HEK293 (cell line): Measurements from ENCODE around the gene CORO7.

Experiments
- CTCF ChIA-PET: fragments of 350-600 bp; formaldehyde crosslinking; extraction: SDS; loops from one replicate; lab custom pipeline; 2021; ENCODE audit warnings: antibody characterized with exemption; lab: Yijun Ruan, JAX
- POLR2A ChIA-PET: fragments of 300-600 bp; formaldehyde crosslinking; extraction: SDS; loops from one replicate; lab custom pipeline; 2020; ENCODE audit warnings: antibody characterized with exemption, inconsistent platforms; lab: Yijun Ruan, JAX
- H3K27ac ChIP-seq: fragments of 200-500 bp; sonication (Bioruptor generic); 2 replicates; pipeline ENCODE4 v1.5.1; 2014; ENCODE audit warnings: low read depth, low read length, control low read depth, inconsistent platforms; ENCODE audit errors: extremely low read depth
- H3K36me3 ChIP-seq, 2 experiments: fragments of 200-500 bp in 1 of 2; sonication (Bioruptor generic) in 1 of 2; 1 replicate in 1 of 2; 2 replicates in 1 of 2; pipeline ENCODE4 v1.5.1; 2014 to 2017; ENCODE audit warnings: inconsistent platforms in 2 of 2, low read length in 2 of 2; ENCODE audit not compliant: control insufficient read depth in 2 of 2, insufficient read depth in 1 of 2
- H3K4me1 ChIP-seq: fragments of 200-500 bp; sonication (Bioruptor generic); 2 replicates; pipeline ENCODE4 v1.5.1; 2014; ENCODE audit warnings: mild to moderate bottlenecking, low read length, inconsistent platforms; ENCODE audit not compliant: control insufficient read depth, insufficient read depth
- H3K4me3 ChIP-seq: 2 replicates; pipeline ENCODE4 v1.5.1; 2011; ENCODE audit warnings: low read depth, mild to moderate bottlenecking, control low read depth, low read length, moderate library complexity
- H3K9me3 ChIP-seq: fragments of 200-500 bp; sonication (Bioruptor generic); 2 replicates; pipeline ENCODE4 v1.5.1; 2014; ENCODE audit warnings: low read depth, low read length, inconsistent platforms; ENCODE audit not compliant: control insufficient read depth, insufficient read depth
- KLF16 ChIP-seq: fragments of 450-650 bp; formaldehyde crosslinking; IDR thresholded peaks from 2 replicates; pipeline ENCODE4 v1.5.1; 2017; ENCODE audit warnings: missing biosample characterization, missing genetic modification characterization
- KLF7 ChIP-seq: fragments of 450-650 bp; formaldehyde crosslinking; IDR thresholded peaks from 2 replicates; pipeline ENCODE4 v1.5.1; 2016; ENCODE audit warnings: missing biosample characterization, missing genetic modification characterization, borderline replicate concordance
- MYNN ChIP-seq: fragments of 450-650 bp; formaldehyde crosslinking; IDR thresholded peaks from 2 replicates; pipeline ENCODE4 v1.5.1; 2016; ENCODE audit warnings: missing biosample characterization, missing genetic modification characterization, borderline replicate concordance
- SP3 ChIP-seq: fragments of 450-650 bp; formaldehyde crosslinking; IDR thresholded peaks from 2 replicates; pipeline ENCODE4 v1.5.1; 2016; ENCODE audit warnings: missing biosample characterization, missing genetic modification characterization
- ZBTB1 ChIP-seq: fragments of 450-650 bp; formaldehyde crosslinking; IDR thresholded peaks from 2 replicates; pipeline ENCODE4 v1.5.1; 2016; ENCODE audit warnings: missing biosample characterization, missing genetic modification characterization
- ZFHX2 ChIP-seq: fragments of 450-650 bp; formaldehyde crosslinking; conservative IDR thresholded peaks from 2 replicates; pipeline ENCODE4 v1.5.1; 2016; ENCODE audit warnings: missing biosample characterization, missing genetic modification characterization
- ZIC2 ChIP-seq: fragments of 450-650 bp; formaldehyde crosslinking; IDR thresholded peaks from 2 replicates; pipeline ENCODE4 v1.5.1; 2016; ENCODE audit warnings: missing biosample characterization, missing genetic modification characterization
- ZNF138 ChIP-seq: fragments of 450-650 bp; formaldehyde crosslinking; IDR thresholded peaks from 2 replicates; pipeline ENCODE4 v1.5.1; 2016; ENCODE audit warnings: missing biosample characterization, missing genetic modification characterization, borderline replicate concordance
- ZNF169 ChIP-seq: fragments of 450-650 bp; formaldehyde crosslinking; IDR thresholded peaks from 2 replicates; pipeline ENCODE4 v1.5.1; 2016; ENCODE audit warnings: missing biosample characterization, missing genetic modification characterization
- ZNF184 ChIP-seq: fragments of 450-650 bp; IDR thresholded peaks from 2 replicates; pipeline ENCODE4 v1.5.1; 2018; ENCODE audit warnings: missing biosample characterization, mild to moderate bottlenecking, missing genetic modification characterization
- ZNF19 ChIP-seq: fragments of 450-650 bp; formaldehyde crosslinking; IDR thresholded peaks from 2 replicates; pipeline ENCODE4; 2016; ENCODE audit warnings: missing biosample characterization, missing genetic modification characterization, low read depth
- ZNF239 ChIP-seq: fragments of 450-650 bp; formaldehyde crosslinking; IDR thresholded peaks from 2 replicates; pipeline ENCODE4 v1.5.1; 2016; ENCODE audit warnings: missing biosample characterization, missing genetic modification characterization
- ZNF555 ChIP-seq: fragments of 450-650 bp; formaldehyde crosslinking; conservative IDR thresholded peaks from 2 replicates; pipeline ENCODE4 v1.5.1; 2017; ENCODE audit warnings: missing biosample characterization, mild to moderate bottlenecking, missing genetic modification characterization, inconsistent platforms
- ZNF561 ChIP-seq: fragments of 450-650 bp; IDR thresholded peaks from 2 replicates; pipeline ENCODE4 v1.5.1; 2018; ENCODE audit warnings: missing biosample characterization, missing genetic modification characterization, borderline replicate concordance
- ZNF585B ChIP-seq: fragments of 450-650 bp; formaldehyde crosslinking; IDR thresholded peaks from 2 replicates; pipeline ENCODE4 v1.5.1; 2016; ENCODE audit warnings: missing biosample characterization, missing genetic modification characterization
- ZNF610 ChIP-seq: fragments of 450-650 bp; formaldehyde crosslinking; IDR thresholded peaks from 2 replicates; pipeline ENCODE4 v1.5.1; 2016; ENCODE audit warnings: missing biosample characterization, missing genetic modification characterization, borderline replicate concordance
- ZNF624 ChIP-seq: fragments of 450-650 bp; formaldehyde crosslinking; IDR thresholded peaks from 2 replicates; pipeline ENCODE4 v1.5.1; 2017; ENCODE audit warnings: missing biosample characterization, missing genetic modification characterization
- ZNF654 ChIP-seq: fragments of 450-650 bp; formaldehyde crosslinking; IDR thresholded peaks from 2 replicates; pipeline ENCODE4 v1.5.1; 2016; ENCODE audit warnings: low read depth, missing biosample characterization, missing genetic modification characterization
- ZNF658 ChIP-seq: fragments of 450-650 bp; formaldehyde crosslinking; IDR thresholded peaks from 2 replicates; pipeline ENCODE4; 2016; ENCODE audit warnings: missing biosample characterization, missing genetic modification characterization
- ZNF747 ChIP-seq: fragments of 450-650 bp; formaldehyde crosslinking; IDR thresholded peaks from 2 replicates; pipeline ENCODE4 v1.5.1; 2016; ENCODE audit warnings: missing biosample characterization, missing genetic modification characterization
- ZNF76 ChIP-seq: fragments of 450-650 bp; formaldehyde crosslinking; IDR thresholded peaks from 2 replicates; pipeline ENCODE4; 2016; ENCODE audit warnings: low read depth, missing biosample characterization, missing genetic modification characterization, borderline replicate concordance
- ZNF785 ChIP-seq: fragments of 450-650 bp; formaldehyde crosslinking; IDR thresholded peaks from 2 replicates; pipeline ENCODE4 v1.5.1; 2016; ENCODE audit warnings: missing biosample characterization, missing genetic modification characterization
- ZNF830 ChIP-seq: fragments of 450-650 bp; IDR thresholded peaks from 2 replicates; pipeline ENCODE4 v1.5.0; 2018; ENCODE audit warnings: missing biosample characterization, missing genetic modification characterization, low read depth, mild to moderate bottlenecking, moderate library complexity
- ZSCAN16 ChIP-seq: fragments of 450-650 bp; formaldehyde crosslinking; IDR thresholded peaks from 2 replicates; pipeline ENCODE4 v1.5.1; 2016; ENCODE audit warnings: missing biosample characterization, missing genetic modification characterization
- TF ChIP-seq, protein P1 (sequence below): fragments of 450-650 bp; formaldehyde crosslinking; optimal IDR thresholded peaks from 2 replicates; pipeline ENCODE3; 2016; ENCODE audit warnings: missing biosample characterization, mild to moderate bottlenecking, missing genetic modification characterization
- TF ChIP-seq, protein P2 (sequence below): fragments of 450-650 bp; formaldehyde crosslinking; IDR thresholded peaks from 2 replicates; pipeline ENCODE4 v1.5.1; 2017; ENCODE audit warnings: missing biosample characterization, missing genetic modification characterization
- TF ChIP-seq, protein P3 (sequence below): fragments of 450-650 bp; formaldehyde crosslinking; IDR thresholded peaks from 2 replicates; pipeline ENCODE4 v1.5.1; 2017; ENCODE audit warnings: missing biosample characterization, missing genetic modification characterization
- TF ChIP-seq, protein P4 (sequence below): fragments of 450-650 bp; formaldehyde crosslinking; IDR thresholded peaks from 2 replicates; pipeline ENCODE4 v1.5.1; 2016; ENCODE audit warnings: missing biosample characterization, missing genetic modification characterization
- TF ChIP-seq, protein P5 (sequence below): fragments of 450-650 bp; formaldehyde crosslinking; IDR thresholded peaks from 2 replicates; pipeline ENCODE4 v1.5.1; 2016; ENCODE audit warnings: missing biosample characterization, missing genetic modification characterization

The CORO7 gene

DNA sequence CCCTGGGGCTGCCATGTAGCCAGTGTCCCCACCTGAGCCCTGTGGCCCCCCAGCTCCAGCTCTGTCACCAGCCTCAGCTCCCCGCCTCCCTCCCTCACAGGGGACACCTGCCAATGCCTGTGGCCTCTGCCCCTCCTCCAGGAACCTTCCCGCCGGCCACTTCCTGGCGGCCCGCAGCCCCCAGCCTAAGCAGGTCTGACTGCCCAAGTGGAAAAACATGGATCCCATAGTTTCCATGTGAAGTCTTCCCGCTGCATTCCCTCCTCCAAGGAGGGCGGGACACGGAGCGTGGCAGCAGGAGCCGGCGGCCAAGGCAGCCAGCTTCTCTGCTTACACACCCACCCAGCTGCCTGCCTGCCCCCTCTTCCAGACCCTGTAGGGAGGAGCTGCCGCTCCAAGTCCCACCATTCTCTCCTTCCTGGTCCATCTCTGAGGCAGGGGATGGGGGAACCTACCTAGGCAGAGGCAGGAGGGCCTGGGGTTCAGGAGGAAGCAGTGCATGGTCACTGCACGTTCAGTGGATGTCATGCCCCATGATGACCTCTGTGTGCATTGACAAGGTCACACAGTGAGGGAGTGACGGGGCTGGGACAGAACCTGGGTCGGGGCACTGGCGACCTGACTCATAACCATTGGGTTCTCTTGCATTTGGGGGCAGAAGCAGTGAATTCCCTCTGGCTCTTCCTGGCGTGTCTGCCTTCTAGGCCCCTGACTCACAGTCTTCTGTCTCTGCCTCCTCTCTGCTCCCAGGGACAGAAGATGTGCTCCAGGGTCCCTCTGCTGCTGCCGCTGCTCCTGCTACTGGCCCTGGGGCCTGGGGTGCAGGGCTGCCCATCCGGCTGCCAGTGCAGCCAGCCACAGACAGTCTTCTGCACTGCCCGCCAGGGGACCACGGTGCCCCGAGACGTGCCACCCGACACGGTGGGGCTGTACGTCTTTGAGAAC lies 36.0 kb downstream of the CORO7 start:
- H3K9me3 ChIP-seq: no peaks in the 10 kb centered on the region
- TF ChIP-seq ZNF138 (tag by site-specific recombination) (no peak), ZFHX2 (tag by site-specific recombination) (0 out of 2 replicates have a peak, but pooled peaks have one; percentile 11), ZNF184 (tag by site-specific recombination) (no peak), ZSCAN16 (tag by site-specific recombination) (no peak), MYNN (tag by site-specific recombination) (no peak), ZNF239 (no peak), ZNF585B (tag by site-specific recombination) (no peak), ZNF654 (tag by site-specific recombination) (no peak), ZIC2 (tag by site-specific recombination) (no peak), ZNF658 (tag by site-specific recombination) (no peak), ZNF561 (tag by site-specific recombination) (no peak), SP3 (tag by site-specific recombination) (no peak), KLF7 (tag by site-specific recombination) (no peak), ZNF555 (no peak), ZBTB1 (no peak), ZNF610 (tag by site-specific recombination) (no peak), ZNF76 (tag by site-specific recombination) (no peak), ZNF624 (tag by site-specific recombination) (no peak), ZNF747 (tag by site-specific recombination) (no peak), ZNF785 (tag by site-specific recombination) (no peak), KLF16 (tag by site-specific recombination) (no peak), ZNF169 (no peak), ZNF19 (tag by site-specific recombination) (no peak), ZNF830 (no peak)
- TF ChIP-seq, protein P1, sequence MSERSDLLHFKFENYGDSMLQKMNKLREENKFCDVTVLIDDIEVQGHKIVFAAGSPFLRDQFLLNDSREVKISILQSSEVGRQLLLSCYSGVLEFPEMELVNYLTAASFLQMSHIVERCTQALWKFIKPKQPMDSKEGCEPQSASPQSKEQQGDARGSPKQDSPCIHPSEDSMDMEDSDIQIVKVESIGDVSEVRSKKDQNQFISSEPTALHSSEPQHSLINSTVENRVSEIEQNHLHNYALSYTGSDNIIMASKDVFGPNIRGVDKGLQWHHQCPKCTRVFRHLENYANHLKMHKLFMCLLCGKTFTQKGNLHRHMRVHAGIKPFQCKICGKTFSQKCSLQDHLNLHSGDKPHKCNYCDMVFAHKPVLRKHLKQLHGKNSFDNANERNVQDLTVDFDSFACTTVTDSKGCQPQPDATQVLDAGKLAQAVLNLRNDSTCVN (tag by site-specific recombination): no peak
- TF ChIP-seq, protein P2, sequence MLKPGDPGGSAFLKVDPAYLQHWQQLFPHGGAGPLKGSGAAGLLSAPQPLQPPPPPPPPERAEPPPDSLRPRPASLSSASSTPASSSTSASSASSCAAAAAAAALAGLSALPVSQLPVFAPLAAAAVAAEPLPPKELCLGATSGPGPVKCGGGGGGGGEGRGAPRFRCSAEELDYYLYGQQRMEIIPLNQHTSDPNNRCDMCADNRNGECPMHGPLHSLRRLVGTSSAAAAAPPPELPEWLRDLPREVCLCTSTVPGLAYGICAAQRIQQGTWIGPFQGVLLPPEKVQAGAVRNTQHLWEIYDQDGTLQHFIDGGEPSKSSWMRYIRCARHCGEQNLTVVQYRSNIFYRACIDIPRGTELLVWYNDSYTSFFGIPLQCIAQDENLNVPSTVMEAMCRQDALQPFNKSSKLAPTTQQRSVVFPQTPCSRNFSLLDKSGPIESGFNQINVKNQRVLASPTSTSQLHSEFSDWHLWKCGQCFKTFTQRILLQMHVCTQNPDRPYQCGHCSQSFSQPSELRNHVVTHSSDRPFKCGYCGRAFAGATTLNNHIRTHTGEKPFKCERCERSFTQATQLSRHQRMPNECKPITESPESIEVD (tag by site-specific recombination): no peak
- TF ChIP-seq, protein P3, sequence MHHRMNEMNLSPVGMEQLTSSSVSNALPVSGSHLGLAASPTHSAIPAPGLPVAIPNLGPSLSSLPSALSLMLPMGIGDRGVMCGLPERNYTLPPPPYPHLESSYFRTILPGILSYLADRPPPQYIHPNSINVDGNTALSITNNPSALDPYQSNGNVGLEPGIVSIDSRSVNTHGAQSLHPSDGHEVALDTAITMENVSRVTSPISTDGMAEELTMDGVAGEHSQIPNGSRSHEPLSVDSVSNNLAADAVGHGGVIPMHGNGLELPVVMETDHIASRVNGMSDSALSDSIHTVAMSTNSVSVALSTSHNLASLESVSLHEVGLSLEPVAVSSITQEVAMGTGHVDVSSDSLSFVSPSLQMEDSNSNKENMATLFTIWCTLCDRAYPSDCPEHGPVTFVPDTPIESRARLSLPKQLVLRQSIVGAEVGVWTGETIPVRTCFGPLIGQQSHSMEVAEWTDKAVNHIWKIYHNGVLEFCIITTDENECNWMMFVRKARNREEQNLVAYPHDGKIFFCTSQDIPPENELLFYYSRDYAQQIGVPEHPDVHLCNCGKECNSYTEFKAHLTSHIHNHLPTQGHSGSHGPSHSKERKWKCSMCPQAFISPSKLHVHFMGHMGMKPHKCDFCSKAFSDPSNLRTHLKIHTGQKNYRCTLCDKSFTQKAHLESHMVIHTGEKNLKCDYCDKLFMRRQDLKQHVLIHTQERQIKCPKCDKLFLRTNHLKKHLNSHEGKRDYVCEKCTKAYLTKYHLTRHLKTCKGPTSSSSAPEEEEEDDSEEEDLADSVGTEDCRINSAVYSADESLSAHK: no peak
- TF ChIP-seq, protein P4, sequence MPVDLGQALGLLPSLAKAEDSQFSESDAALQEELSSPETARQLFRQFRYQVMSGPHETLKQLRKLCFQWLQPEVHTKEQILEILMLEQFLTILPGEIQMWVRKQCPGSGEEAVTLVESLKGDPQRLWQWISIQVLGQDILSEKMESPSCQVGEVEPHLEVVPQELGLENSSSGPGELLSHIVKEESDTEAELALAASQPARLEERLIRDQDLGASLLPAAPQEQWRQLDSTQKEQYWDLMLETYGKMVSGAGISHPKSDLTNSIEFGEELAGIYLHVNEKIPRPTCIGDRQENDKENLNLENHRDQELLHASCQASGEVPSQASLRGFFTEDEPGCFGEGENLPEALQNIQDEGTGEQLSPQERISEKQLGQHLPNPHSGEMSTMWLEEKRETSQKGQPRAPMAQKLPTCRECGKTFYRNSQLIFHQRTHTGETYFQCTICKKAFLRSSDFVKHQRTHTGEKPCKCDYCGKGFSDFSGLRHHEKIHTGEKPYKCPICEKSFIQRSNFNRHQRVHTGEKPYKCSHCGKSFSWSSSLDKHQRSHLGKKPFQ (tag by site-specific recombination): no peak
- TF ChIP-seq, protein P5, sequence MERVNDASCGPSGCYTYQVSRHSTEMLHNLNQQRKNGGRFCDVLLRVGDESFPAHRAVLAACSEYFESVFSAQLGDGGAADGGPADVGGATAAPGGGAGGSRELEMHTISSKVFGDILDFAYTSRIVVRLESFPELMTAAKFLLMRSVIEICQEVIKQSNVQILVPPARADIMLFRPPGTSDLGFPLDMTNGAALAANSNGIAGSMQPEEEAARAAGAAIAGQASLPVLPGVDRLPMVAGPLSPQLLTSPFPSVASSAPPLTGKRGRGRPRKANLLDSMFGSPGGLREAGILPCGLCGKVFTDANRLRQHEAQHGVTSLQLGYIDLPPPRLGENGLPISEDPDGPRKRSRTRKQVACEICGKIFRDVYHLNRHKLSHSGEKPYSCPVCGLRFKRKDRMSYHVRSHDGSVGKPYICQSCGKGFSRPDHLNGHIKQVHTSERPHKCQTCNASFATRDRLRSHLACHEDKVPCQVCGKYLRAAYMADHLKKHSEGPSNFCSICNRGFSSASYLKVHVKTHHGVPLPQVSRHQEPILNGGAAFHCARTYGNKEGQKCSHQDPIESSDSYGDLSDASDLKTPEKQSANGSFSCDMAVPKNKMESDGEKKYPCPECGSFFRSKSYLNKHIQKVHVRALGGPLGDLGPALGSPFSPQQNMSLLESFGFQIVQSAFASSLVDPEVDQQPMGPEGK (tag by site-specific recombination): peak; percentile 31; the same call in 1 of the 2 replicates

More for the DNA sequence above, 36.0 kb downstream of the CORO7 start:
- no peak overlapping the region for H3K4me3 ChIP-seq
- POLR2A ChIA-PET: interaction anchor here (0.6 kb wide), 1 partner anchor 37 kb away, joined by 6 read pairs; no protein-coding TSS in a partner anchor
- H3K27ac ChIP-seq: no peak overlapping the region
- CTCF ChIA-PET: interaction anchor here (0.6 to 2.1 kb wide), 3 partner anchors 21 to 1209 kb away, joined by 3 to 19 read pairs (median 4); no protein-coding TSS in a partner anchor
- peaks cover 0 to 29% of the 10 kb centered on the region in 2 experiments; a peak in 1 of 3 replicates for H3K36me3 ChIP-seq
- H3K4me1 ChIP-seq: no peaks in the 10 kb centered on the region
